Measurements from ENCODE around the gene RLN3.

RLN3 gene, protein sequence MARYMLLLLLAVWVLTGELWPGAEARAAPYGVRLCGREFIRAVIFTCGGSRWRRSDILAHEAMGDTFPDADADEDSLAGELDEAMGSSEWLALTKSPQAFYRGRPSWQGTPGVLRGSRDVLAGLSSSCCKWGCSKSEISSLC
- 0 to 0.24 reads per million in 2 experiments for total RNA-seq

DNA sequence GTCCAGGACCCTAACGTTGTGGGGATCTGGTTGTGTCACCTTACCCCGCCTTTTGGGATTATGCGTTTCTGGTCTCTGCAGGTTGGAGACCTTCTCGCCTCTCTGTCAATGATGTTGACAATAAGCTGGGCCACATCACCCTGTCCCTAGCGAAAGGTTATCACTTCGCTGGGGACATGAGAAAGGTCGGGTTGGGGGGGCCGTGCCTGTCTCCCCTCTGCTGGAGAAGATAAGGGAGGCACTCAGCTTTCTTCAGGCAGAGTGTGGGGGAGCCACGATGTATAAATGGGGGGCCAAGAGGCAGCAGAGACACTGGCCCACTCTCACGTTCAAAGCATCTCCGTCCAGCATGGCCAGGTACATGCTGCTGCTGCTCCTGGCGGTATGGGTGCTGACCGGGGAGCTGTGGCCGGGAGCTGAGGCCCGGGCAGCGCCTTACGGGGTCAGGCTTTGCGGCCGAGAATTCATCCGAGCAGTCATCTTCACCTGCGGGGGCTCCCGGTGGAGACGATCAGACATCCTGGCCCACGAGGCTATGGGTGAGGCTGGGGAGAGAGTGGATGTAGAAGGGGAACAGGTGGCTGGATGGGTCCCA, at the start of gene RLN3:
Gene RLN3, plus strand, starts transcription at position 293 of the 595 bp plus-strand sequence. Its CDS starts 57 bp downstream, at position 350.
- no peak for DNase-seq (ENCODE audit: low read depth)

DNA sequence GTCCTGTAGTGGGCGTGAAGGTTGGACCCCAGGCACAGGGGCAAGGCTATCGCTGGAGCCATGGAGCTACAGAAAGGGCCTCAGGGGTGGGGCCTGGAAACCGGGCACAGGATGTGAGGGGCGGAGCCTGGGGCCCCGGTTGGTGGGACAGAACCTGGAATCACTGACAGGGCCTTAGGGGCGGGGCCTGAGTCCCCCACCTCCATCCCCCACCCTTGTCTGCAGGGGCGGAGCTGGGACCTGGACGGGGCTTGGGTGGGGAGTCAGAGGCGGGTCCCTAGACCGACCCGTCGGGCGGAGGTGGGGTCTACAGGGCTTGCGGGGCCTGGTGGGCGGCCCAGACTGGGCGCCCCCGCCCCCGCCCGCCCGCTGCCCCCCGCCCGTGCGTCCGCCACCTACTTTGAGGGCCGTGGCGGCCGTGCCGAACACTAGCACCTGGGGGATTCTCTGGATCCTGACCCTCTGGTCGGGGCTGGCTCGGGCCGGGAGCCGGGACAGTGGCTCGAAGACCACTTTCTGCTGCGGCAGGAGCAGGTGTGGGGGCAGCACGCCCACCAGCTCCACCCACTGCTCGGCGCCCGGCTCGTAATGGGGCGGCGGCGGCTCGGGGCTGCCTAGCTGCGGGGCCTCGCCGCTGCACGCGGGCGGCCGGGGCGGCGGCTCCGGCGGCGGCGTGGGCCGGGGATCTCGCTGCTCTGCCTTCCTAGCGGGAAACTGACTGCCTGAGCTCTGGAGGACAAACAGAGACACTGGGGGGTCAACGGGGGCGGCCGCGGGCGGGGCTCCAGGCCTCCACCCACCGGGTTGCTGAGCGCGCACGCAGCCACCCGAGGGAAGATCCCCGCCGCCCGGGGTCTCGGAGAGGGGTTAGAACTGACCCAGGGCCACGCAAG, 49.4 kb upstream of the RLN3 start:
- no peak for DNase-seq (ENCODE audit: low read depth)

DNA sequence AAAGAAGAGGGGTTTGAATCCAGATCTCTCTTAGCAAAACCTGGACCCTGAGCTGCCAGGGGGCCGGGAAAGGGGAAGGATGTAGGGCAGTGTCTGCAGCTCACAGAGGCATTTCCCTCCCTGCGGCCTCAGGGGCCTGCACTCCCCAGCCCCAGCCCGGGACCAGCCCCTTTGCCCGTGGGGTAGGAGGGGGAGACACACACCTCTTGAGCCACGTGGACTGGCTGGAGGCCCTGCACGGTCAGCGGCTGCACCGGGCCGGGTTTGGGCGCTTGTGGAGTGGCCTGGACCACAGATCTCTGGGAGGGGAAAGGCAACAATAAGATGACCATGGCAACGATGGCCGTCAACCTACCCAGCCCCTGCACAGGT, 48.7 kb upstream of the RLN3 start:
- no peak for DNase-seq (ENCODE audit: low read depth)

GRCh38 chr19:13979686-13980085, 48.3 kb upstream of the RLN3 start:
- no peak for DNase-seq (ENCODE audit: low read depth)

DNA sequence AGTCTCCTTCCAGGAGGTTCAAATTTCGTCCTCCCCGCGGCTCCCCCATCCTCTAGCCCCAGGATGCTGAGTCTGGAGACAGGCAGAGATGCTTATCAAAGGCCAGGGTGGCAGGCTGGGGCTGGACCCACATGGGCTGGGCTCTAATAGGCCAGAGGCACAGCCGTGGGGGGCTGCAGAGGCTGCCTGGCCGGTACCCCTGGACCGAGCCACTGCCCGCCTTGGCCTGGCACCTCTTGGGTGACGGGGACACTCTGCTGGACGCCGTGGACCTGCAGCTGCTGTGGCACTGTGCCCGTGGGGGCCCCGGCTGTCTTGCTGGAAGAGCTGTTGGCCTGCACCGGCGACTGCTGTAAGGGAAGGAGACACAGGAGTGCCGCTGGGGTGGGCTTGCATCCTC, 47.6 kb upstream of the RLN3 start:
- DNase-seq (ENCODE audit: low read depth) = no peak

DNA sequence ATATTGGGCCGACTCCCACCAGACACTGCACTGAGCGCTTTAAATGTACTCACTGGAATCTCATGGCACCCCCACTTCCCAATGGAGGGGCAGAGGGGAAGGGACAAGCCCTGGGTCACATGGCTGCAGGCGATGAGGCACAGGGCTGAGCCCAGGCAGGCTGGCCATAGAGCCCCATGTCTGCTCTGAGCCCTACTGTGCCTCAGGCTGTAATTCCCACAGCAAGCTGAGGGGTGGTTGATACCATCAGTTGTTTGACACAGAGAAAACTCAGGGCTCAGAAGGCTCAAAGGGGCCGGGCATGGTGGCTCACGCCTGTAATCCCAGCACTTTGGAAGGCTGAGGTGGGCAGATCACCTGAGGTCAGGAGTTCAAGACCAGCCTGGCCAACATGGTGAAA, 46.9 kb upstream of the RLN3 start:
- DNase-seq (ENCODE audit: low read depth) = no peak

- DNase-seq (ENCODE audit: low read depth) = no peak
Measured at GRCh38 chr19:13981467-13981866, 46.5 kb upstream of the RLN3 start.

DNA sequence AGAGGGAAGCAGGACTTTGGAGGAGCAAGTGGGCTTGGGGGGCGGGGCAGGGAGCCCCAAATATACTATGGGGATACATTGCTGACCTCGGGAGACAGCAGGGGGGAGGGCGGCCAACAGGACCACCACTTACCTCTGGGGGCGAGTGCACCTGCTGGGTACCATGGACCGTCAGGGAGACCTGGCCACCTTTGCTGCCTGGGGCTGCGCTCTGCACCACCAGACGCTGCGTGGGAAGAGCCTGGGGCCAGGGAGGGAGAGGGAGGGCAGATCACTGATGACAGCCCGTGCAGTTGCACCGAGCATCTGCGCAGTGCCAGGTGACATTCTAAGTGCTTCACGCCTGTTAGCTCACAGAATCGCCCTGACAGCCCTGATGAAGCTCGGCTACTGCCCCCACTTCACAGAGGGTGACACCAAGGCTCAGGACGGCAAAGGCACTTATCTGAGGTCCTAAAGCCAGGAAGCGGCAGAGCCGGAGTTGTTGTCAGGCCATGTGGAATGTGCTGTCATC, 45.9 kb upstream of the RLN3 start:
- DNase-seq (ENCODE audit: low read depth) = no peak

DNA sequence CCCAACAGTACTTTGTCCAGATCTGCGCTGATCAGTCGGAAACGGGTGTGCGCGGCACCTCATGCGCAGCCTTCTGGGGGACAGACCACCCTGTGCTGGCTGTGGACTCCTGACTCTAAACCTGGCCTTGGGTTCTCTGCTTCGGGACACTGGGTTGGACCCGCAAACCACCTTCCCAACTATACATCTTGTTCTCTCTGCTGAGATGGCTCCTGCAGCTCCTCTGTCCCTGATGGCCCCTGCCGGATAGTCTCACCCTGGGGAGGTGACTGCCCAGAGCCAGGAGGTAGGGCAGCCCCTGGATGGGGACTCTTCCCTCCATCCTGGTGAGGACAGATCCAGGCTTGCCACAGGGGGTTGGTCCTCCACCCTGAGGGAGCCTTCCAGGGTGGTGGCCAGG, 45.2 kb upstream of the RLN3 start:
- no peak for DNase-seq (ENCODE audit: low read depth)

DNA sequence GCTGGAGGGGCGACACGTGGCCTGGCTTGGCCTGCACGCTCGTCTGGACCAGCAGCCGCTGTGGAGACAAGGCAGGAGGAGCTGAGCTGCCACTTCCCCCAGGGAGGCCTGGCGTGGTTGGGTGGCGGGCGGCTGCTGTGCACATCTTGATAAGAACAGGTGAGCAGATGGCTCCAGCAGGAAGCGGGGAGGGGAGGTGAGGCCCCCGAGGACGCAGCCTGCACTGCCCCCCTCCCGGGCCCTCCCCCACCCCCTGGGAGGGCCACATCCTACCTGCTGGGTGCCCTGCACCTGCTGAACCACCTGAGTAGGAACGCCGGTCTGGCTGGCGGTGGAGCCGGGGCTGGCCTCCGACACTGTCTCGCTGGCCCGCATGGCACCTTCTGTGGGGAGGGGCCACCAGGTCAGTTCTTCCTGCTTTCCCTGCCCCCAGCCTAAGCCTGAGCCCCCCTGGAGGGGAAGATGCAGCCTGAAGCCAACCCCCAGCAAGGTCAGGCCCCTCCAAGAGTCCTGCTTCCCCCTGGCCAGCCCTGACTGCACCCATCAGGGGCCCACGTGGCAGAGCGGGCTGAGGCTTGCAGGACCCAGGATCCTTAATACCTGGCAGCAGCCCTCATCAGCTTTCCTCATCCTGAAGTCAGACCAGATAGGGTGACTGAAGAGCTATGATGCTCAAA, 44.6 kb upstream of the RLN3 start:
- DNase-seq (ENCODE audit: low read depth) = peak; percentile 26

GRCh38 chr19:13984186-13984585, 43.8 kb upstream of the RLN3 start:
- no peak for DNase-seq (ENCODE audit: low read depth)

DNA sequence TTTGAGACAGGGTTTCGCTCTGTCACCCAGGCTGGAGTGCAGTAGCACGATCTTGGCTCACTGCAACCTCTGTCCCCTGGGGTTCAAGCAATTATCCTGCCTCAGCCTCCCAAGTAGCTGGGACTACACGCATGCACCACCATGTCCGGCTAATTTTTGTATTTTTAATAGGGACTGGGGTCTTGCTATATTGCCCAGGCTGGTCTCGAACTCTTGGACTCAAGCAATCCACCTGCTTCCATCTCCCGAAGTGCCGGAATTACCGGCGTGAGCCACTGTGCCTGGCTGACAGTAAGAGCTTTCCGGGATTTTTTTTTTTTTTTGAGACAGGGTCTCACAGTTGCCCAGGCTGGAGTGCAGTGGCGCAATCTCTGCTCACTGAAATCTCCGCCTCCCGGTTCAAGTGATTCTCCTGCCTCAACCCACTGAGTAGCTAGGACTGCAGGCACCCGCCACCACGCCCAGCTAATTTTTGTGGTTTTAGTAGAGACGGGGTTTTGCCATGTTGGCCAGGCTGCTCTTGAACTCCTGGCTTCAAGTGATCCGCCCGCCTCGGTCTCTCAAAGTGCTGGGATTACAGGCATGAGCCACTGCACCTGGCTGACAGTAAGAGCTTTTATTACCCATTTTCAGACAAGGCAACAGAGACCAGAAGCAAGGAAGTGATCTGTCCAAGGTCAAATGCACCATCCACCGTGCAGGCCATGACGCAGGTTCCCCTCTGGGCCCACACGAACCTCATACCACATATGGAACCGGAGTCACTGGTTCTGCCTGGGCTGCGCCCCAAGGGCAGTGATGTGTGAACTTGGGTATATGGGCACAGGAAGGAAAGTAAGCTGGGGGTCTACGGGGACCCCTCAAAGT, 42.8 kb upstream of the RLN3 start:
- no peak for DNase-seq (ENCODE audit: low read depth)

DNA sequence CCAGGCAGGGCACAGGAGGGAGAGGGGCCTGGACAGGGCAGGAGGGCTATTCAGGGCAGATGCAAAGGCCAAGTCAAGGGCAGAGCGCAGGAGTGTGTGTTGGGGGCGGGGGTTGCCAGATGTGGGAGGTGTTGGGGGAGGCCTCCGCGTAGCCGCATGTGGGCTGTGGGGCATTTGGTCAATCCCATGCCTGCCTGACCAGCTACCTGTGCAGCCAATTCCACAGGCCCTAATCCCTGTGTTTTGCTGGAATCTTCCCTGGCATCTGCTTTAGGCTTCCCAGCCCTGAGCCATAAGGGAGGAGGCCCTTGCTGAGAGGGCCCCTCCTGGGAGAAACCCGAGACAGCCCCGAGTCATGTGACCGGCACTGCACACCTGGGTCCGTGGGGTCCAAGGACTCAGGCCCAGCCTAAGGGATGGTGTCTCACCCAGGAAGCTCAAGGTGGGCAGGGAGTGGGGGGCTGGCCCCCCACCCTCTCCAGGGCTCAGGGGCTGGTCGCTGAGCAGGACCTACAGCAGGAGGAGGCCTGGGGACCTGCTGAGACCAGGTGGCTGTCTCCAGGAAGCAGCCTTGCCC, 42.1 kb upstream of the RLN3 start:
- no peak for DNase-seq (ENCODE audit: low read depth)

- DNase-seq (ENCODE audit: low read depth) = peak; percentile 98
Measured at GRCh38 chr19:13986348-13986904, 41.5 kb upstream of the RLN3 start.

DNA sequence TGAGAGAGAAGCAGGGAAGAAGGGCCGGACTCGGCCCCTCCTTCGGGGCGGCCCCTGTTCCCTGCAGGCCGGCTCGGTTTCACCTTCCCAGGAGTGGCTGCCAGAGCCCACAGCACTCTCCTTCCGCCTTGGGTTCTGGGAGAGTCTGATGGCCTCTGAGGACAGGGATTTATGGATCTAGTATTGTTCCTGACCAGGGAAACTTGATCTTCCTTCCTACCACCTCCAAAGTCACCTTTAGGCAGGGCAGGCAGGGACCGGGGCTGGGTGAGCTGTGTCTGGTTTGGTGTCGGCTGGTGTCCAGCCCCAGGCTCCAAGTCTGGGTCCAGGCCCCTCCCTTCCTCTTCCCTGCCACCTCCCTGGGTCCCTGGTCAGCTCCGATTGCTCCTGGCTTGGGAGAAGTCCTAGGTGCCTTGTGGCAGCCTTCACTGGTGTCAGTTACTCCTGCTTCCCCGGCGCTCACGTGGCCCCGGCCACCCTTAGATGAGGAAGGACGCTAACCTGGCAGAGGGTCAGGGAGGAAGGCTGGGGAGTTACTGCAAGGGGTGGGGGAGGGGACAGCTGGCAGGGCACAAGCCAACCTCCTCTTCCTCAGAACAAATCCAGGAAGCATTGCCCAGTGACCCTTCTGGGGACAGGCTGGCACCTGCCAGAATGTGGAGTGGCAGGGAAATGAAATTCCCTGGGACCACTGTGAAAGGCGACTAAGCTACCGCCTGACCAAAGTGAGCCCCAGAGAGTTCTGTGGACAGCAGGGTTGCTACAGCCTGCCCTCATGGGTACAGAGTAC, 40.7 kb upstream of the RLN3 start:
- DNase-seq (ENCODE audit: low read depth) = no peak

DNA sequence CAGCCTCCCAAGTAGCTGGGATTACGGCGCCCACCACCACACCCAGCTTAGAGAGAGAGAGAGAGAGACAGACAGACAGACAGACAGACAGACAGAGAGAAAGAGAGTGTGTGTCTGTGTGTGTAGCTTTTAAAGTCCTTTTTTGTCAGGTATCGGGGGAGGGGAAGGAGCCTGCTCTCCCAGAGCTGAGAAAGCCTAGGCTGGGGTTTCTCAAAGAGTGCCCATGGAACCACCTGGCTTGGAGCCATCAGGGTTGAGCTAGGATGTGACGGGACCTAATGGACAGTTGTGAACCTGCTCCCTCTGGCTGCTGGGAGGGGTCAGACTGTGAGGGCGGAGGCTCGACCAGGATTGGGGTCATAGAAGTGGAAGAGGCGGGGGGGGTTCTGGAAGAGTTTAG, 38.5 kb upstream of the RLN3 start:
- DNase-seq (ENCODE audit: low read depth) = no peak

- no peak for DNase-seq (ENCODE audit: low read depth)
Measured at GRCh38 chr19:13990085-13990484, 37.9 kb upstream of the RLN3 start.

GRCh38 chr19:13992025-13992424, 35.9 kb upstream of the RLN3 start:
- DNase-seq (ENCODE audit: low read depth) = no peak

DNA sequence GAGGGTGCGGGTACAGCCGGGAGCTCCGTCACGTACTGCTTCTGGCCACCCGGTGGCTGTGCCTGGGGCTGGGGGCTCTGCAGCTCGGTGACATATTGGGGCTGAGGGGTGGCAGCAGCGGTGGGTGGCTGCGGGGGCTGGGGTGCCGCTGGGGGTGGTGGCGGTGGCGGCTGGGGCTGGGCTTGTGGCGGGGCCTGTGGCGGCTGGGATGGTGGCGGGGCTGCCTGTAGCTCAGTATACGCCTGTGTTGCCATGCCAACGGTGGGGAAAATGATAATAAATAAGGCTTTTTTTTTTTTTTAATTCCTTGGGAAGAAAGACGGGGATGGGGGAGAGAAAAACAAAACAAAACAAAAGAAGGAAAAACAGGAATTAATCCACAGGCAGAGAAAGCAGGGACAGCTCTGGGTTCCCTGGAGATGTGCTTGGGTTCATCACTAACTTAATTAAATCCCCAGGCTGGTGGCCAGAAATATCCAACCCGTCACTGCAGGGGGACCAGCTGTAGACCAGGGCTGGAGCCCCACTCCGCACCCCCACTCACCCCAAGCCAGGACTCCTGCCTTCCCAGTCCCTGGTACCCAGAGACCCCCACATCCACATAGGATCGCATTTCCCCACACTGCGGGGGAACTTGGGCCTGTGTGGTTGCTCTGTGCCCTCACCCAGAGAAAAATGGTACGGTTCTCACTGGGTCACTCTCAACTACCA, 34.2 kb upstream of the RLN3 start:
- DNase-seq (ENCODE audit: low read depth) = no peak

All from T follicular helper cell (primary cell).